GM21576 (cell line): ENCODE results near the gene CUL2.
"Not testable (repeated sequence)": the region's sequence is repeated elsewhere in the genome, so short reads cannot be mapped to it uniquely, and the experiment has no call there.

Experiments used
- ATAC-seq: cut with Tn5 transposase; IDR thresholded peaks from one replicate; pipeline ENCODE4 v1.9.1; 2021; ENCODE audit warnings: mild to moderate bottlenecking, moderate library complexity; ENCODE audit not compliant: unreplicated experiment

The CUL2 gene

DNA sequence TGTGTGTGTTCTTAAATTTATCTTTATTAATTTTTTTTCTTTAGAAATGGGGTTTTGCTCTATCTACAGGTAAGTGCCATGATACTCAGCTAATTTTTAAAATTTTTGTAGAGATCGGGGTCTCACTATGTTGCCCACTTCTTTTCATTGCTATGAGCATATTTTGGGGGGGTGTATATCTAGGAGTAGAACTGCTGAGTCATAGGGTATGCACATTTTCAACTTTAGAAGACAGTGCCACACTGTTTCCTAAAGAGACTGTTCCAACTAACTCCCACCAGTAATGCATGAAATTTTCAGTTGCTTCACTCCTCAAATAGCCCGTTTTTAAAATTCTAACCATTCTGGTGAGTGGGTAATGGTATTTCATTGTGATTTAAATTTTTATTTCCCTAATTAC lies 108.3 kb downstream of the CUL2 start:
- ATAC-seq, result no peak

DNA sequence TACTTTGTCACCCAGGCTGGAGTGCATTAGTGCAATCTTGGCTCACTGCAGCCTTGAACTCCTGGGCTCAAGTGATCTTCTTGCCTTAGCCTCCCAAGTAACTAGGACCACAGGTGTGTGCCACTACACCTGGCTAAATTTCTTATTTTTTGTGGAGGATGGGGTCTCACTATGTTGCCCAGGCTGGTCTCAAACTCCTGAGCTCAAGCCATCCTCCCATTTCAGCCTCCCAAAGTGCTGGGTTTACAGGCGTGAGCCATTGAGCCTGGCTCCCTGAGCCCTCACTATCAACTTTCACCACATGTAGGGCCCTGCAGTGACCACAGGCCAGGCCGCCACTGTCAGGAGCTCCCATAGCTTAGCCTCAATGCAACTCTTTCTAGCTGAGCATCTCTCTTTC lies 110.2 kb downstream of the CUL2 start:
- ATAC-seq, result no peak

DNA sequence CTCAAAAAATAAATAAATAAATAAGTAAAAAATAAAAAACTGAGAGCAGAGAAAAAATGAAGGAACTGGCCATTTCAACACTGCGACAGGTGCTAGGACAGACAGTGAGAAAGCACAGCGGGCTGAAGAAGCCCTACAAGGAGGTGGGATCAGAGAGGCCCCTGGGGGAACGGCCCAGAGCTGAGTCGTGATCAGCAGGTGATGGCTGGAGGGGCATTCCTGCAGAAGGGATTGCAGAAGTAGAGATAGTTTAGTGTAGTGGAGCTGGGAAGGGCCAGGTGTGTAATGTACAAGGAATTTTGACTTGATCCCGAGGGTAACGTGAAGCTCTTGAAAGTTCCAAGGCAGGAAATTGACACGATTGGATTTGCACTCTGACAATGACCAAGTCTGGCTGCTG lies 112.1 kb downstream of the CUL2 start:
- no peak for ATAC-seq

DNA sequence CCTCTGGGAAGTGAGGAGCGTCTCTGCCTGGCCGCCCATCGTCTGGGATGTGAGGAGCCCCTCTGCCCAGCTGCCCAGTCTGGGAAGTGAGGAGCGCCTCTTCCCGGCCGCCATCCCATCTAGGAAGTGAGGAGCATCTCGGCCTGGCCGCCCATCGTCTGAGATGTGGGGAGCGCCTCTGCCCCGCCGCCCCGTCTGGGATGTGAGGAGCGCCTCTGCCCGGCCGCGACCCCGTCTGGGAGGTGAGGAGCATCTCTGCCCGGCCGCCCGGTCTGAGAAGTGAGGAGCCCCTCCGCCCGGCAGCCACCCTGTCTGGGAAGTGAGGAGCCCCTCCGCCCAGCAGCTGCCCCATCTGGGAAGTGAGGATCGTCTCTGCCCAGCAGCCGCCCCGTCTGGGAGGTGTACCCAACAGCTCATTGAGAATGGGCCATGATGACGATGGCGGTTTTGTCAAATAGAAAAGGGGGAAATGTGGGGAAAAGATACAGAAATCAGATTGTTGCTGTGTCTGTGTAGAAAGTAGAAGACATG lies 113.7 kb downstream of the CUL2 start:
- ATAC-seq, result not testable (repeated sequence)

DNA sequence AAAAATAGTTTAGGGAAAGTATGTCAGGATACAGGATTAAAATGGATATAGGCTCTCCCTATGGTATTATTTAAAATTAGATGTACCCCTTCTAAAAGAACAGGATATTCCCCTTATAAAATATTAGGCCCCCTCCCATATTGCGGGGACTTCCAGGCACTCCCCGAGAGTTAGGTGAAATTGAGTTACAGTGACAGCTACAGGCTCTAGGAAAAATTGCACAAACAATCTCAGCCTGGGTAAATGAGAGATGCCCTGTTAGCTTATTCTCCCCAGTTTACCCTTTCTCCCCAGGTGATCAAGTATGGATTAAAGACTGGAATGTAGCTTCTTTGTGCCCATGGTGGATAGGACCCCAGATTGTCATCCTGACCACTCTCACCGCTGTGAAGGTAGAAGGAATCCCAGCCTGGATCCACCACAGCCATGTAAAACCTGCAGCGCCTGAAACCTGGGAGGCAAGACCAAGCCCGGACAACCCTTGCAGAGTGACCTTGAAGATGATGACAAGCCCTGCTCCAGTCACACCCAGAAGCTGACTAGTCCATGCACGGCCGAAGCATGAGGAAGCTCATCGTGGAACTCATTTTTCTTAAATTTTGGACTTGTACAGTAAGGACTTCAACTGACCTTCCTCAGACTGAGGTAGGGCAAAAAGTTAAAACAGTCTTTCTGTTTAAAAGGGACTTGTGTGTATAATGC lies 115.6 kb downstream of the CUL2 start:
- not testable (repeated sequence) for ATAC-seq

DNA sequence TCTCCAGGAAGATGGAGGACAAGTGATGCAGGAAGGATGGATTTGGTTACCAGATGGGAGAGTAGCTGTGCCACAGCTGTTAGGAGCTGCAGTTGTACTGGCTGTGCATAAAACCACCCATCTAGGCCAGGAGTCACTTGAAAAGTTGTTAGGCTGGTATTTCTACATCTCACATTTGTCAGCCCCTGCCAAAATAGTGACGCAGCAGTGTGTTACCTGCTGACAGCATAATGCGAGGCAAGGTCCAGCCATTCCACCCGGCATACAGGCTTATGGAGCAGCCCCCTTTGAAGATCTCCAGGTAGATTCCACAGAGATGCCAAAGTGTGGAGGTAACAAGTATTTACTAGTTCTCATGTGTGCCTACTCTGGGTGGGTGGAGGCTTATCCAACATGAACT lies 116.4 kb downstream of the CUL2 start:
- not testable (repeated sequence) for ATAC-seq

DNA sequence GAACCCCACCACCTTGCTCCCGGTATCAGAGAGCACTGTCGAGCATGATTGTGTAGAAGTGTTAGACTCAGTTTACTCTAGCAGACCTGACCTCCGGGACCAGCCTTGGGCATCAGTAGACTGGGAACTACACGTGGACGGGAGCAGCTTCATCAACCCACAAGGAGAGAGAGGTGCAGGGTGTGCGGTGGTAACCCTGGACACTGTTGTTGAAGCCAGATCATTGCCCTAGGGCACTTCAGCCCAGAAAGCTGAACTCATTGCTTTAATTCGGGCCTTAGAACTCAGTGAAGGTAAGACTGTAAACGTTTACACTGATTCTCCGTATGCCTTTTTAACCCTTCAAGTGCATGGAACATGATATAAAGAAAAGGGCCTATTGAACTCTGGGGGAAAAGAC lies 117.0 kb downstream of the CUL2 start:
- not testable (repeated sequence) for ATAC-seq

DNA sequence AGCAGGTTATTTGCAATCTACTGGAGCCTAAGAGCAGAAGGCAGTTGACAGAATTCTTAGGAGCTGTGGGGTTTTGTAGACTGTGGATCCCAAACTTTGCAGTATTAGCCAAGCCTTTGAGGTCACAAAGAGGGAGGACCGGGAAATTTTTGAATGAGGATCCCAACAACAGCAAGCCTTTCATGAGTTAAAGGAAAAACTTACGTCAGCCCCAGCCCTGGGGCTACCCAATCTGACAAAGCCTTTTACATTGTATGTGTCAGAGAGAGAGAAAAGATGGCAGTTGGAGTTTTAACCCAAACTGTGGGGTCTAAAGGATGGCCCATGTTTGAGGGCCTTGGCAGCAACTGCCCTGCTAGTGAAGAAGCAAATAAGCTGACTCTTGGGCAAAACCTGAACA lies 117.5 kb downstream of the CUL2 start:
- not testable (repeated sequence) for ATAC-seq

DNA sequence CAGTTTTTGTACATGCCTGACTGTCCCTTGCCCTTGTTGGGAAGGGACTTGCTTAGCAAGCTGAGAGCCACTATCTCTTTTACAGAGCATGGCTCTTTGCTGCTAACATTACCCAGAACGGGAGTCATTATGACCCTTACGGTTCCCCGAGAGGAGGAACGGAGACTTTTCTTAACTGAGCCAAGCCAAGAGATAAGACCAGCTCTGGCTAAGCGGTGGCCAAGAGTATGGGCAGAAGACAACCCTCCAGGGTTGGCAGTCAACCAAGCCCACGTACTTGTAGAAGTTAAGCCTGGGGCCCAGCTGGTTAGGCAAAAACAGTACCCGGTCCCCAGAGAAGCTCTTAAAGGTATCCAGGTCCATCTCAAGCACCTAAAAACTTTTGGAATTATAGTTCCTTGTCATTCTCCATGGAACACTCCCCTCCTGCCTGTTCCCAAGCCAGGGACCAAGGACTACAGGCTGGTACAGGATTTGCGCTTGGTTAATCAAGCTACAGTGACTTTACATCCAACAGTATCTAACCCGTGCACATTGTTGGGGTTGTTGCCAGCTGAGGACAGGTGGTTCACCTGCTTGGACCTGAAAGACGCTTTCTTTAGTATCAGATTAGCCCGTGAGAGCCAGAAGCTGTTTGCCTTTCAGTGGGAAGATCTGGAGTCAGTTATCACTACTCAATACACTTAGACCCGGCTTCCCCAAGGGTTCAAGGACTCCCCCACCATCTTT lies 118.4 kb downstream of the CUL2 start:
- not testable (repeated sequence) for ATAC-seq

DNA sequence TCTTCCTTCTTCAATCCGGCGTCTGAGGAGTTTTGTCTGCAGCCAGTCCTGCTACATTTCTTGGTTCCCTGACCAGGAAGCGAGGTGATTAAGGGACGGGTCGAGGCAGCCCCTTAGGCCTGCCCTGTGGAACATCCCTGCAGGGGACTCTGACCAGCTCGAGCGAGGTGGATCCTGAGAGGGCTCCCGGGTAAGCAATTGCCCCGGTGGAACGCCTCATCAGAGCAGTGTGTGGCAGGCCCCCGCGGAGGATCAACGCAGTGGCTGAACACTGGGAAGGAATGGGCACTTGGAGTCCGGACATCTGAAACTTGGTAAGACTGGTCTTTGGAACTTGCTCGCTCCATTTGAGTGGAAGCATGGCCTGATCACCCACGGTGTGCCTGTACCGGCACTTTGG lies 121.0 kb downstream of the CUL2 start:
- ATAC-seq, result no peak

DNA sequence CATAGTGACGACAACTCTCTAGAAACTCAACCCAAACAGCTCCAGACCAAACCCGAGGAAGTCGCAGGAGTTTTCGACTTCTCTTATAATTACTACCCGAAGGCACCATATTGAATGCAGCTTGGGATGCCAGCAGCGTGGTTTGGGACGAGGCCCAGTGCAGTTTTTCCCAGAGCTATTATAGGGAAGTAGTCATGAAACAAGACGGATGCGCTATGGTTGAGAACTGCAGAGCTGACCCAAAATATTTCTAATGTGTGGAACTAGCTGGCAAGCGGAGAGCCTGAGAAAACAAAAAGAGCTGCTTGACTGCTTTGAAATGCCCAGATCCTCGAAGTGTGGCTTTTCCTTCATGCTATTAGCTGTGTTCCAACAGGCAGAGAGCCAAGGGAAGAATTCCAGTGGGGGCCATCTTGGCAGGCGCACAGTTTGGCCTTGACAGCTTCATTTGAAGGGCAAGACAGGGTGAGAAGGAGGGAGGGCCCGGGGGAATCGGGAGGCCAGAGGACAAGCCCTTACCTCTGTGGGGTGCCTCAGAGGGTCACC lies 122.7 kb downstream of the CUL2 start:
- no peak for ATAC-seq

DNA sequence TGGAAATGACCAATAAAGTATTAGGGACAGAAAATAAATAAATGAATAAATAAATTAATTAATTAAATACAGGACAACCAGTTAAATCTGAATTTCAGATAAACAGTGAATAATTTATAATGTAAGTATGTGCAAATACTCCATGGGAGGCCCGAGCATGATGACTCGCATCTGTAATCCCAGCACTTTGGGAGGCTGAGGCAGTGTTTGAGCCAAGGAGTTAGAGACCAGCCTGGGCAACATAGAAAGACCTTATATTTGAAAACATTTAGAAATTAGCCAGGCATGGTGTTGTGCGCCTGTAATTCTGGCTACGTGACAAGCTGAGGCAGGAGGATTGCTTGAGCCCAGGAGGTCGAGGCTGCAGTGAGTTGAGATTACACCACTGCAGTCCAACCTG lies 123.7 kb downstream of the CUL2 start:
- no peak for ATAC-seq

DNA sequence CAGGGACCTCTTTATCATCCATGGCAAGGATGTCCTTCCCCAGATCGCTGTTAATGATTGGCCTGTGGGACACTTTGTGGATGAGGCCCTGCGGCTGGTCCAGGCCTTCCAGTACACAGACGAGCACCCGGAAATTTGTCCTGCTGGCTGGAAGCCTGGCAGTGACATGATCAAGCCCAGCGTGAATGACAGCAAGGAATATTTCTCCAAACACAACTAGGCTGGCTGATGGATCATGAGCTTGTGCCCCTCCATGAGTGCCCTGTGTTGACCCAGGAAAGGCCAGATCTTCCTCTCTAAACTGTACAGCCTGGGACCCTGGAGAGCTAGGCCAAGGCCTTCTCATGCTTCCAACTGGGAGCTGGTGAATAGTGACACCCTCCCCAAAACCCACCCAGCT lies 124.1 kb downstream of the CUL2 start:
- ATAC-seq, result no peak

DNA sequence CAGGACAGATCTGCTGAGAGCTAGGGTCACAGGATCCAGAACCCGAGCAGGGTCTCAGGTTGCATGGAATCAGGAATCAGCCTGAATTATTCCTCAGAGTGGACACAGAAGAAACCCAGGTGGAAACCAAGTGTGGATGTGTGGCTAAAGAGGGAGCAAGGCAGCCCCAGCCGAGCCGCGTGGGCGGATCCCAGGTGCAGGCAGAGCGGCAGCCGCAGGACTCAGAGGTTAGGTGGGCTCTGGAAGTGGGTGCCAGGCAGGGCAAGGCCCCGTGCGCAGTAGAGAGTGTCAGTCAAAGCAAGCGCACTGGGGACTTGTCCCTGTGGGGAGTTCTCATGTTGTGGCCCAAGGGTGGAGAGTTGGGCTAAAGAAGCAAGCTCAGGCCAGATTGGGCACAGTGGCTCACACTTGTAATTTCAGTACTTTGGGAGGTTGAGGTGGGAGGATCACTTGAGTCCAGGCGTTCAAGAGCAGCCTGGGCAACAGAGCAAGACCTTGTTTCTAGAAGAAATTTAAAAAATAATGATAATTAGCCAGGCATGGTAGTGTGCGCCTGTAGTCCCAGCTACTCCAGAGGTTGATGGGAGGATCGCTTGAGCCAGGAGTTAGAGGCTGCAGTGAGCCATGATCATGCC lies 125.9 kb downstream of the CUL2 start:
- ATAC-seq, result no peak

DNA sequence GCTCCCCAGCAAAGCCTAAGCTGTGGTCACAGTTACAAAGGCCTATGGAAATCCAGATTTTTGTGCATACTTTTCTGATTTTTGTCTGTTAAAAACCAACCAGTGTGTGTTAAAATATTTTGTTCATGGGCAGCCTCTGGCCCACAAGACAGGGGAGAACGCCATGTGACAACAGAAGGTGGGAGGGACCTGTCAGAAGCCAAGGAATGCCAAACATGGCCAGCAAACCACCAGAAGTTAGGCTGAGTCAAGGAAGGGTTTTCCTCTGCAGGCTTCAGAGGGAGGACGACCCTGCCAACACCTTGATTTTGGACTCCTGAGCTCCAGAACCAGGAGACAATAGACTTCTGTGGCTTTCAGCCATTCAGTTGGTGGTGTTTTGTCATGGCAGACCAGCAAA lies 127.3 kb downstream of the CUL2 start:
- ATAC-seq, result no peak

DNA sequence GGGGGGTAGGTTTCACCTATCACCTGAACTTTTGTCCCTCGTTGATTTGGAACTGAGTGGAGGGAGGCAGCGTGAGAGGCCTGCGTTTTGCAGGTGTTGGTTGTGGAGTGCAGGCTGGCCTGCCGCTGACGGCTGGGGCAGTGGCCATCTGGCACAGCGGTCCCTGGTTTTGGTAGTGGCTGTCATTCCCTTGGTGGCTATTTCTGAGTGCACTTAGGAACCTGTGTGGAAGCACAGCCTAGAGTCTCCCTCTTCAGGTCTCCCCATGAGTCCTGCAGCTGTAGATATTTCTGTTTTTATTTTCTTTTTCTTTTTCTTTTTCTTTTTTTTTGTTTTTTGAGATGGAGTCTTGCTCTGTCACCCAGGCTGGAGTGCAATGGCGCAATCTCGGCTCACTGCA lies 129.2 kb downstream of the CUL2 start:
- no peak for ATAC-seq

DNA sequence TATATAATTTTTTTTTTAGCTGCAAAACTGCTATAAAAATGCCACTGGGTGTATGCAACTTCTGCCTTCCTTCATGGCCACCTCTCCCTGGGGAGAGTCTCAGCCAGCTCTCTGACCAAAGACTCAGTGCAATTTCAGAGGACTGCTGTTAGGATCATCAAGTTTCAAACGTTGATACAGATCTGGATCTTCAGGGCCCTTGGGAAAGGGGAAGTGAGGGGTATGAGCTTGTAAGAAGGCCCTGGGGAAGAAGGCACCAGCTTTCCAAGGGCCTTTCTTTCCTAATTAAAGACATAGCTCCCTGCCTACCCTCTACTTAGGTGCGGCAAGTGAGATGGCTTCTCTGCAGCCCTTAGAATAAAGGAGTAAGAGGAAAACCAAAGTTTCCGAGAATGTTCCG lies 130.4 kb downstream of the CUL2 start:
- ATAC-seq, result no peak

DNA sequence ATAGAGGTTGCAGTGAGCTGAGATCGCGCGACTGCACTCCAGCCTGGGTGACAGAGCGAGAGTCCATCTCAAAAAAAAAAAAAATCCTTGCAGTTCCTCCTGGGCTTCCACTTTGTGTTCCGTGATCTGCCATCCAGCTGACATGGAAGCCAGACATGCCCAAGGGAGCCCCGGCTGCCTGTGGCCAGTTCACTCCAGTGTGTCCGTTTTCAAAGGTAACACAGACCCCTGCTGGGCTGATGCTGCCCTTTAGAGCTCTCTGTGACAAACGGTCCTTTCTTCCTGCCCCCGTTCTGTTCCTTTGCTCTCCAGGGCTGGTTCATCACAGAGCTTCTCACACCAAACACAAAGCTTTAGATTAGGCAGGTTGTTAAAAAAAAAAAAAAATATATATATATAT lies 130.8 kb downstream of the CUL2 start:
- ATAC-seq, result no peak
